H1 (cell line): Measurements from ENCODE around the gene KLHDC7B. TPM values are rescaled to one million over a fixed set of nuclear protein-coding genes. Genes with fewer than 3 reads are reported as not detected.

Experiments
- CTCF ChIA-PET: fragments of 300-600 bp; sonication (Branson Sonifier 250); formaldehyde crosslinking; loops from one replicate; lab custom pipeline; 2021; ENCODE audit not compliant: partially characterized antibody; lab: Charles Lee
- POLR2A ChIA-PET: fragments of 300-600 bp; sonication (Branson Sonifier 250); formaldehyde crosslinking; loops from one replicate; lab custom pipeline; 2021; ENCODE audit warnings: inconsistent platforms; ENCODE audit not compliant: partially characterized antibody; lab: Charles Lee
- DNase-seq, 2 experiments: peaks; one replicate each; pipeline versions ENCODE4 v3.0.0 to v3.0.0-alpha.2; 2010 to 2022; ENCODE audit warnings: low spot score in 2 of 2, low read depth in 1 of 2, mixed read lengths in 1 of 2
- FAIRE-seq: peaks from 2 replicates; lab custom pipeline; 2011; peaks lifted over from hg19 to GRCh38; lab: Jason Lieb, UNC
- H2AFZ ChIP-seq: 2 replicates; pipeline ENCODE4 v1.8.1; 2012; ENCODE audit warnings: low read length, inconsistent platforms
- H2AK5ac ChIP-seq: 2 replicates; pipeline ENCODE4 v1.6.1; 2013; ENCODE audit warnings: low read depth, low read length
- H2BK120ac ChIP-seq: replicated peaks from 2 replicates; pipeline ENCODE3; 2013; ENCODE audit warnings: low read depth, low read length, inconsistent platforms
- H2BK12ac ChIP-seq: 2 replicates; pipeline ENCODE4 v1.6.1; 2013; ENCODE audit warnings: low read depth, low read length
- H2BK15ac ChIP-seq: 2 replicates; pipeline ENCODE4 v1.6.1; 2013; ENCODE audit warnings: low read length
- H2BK20ac ChIP-seq: 2 replicates; pipeline ENCODE4 v1.6.1; 2013; ENCODE audit warnings: low read length
- H2BK5ac ChIP-seq: 2 replicates; pipeline ENCODE4 v1.6.1; 2013; ENCODE audit warnings: low read depth, low read length
- H3K14ac ChIP-seq: 2 replicates; pipeline ENCODE4 v1.6.1; 2013; ENCODE audit warnings: inconsistent platforms; ENCODE audit not compliant: insufficient read length
- H3K18ac ChIP-seq: 2 replicates; pipeline ENCODE4 v1.6.1; 2013; ENCODE audit warnings: low read length; ENCODE audit errors: extremely low read depth
- H3K23ac ChIP-seq: 2 replicates; pipeline ENCODE4 v1.6.1; 2013; ENCODE audit warnings: inconsistent platforms; ENCODE audit not compliant: insufficient read length
- H3K23me2 ChIP-seq: 2 replicates; pipeline ENCODE4 v1.6.1; 2013; ENCODE audit warnings: low read depth, low read length
- H3K27ac ChIP-seq: 2 replicates; pipeline ENCODE4 v1.6.1; 2011; ENCODE audit warnings: low read depth, low read length, inconsistent platforms
- H3K27me3 ChIP-seq, 4 experiments: replicated peaks in 1 of 4; 1 replicate in 1 of 4; 2 replicates in 3 of 4; pipeline versions ENCODE4 v1.6.1 to v1.8.1; 2011 to 2013; ENCODE audit warnings: low read length in 3 of 4, mild to moderate bottlenecking in 3 of 4, inconsistent platforms in 2 of 4, mixed read lengths in 2 of 4, moderate library complexity in 1 of 4; ENCODE audit not compliant: control insufficient read depth in 3 of 4, insufficient read depth in 3 of 4; ENCODE audit errors: extremely low read depth in 1 of 4
- H3K36me3 ChIP-seq, 4 experiments: 2 replicates each; pipeline versions ENCODE4 v1.6.1 to v1.8.1; 2011 to 2013; ENCODE audit warnings: mild to moderate bottlenecking in 4 of 4, low read length in 3 of 4, moderate library complexity in 2 of 4, control low read depth in 1 of 4, inconsistent platforms in 1 of 4; ENCODE audit not compliant: insufficient read depth in 4 of 4, control insufficient read depth in 2 of 4
- H3K4ac ChIP-seq: replicated peaks from 2 replicates; pipeline ENCODE3; 2013; ENCODE audit warnings: low read length, low read depth, mixed read lengths, inconsistent platforms; ENCODE audit not compliant: insufficient read length
- H3K4me1 ChIP-seq, 4 experiments: replicated peaks in 1 of 4; 1 replicate in 1 of 4; 2 replicates in 3 of 4; pipeline versions ENCODE4 v1.6.1 to v1.8.1; 2011 to 2013; ENCODE audit warnings: low read length in 3 of 4, inconsistent platforms in 2 of 4, mixed read lengths in 1 of 4; ENCODE audit not compliant: insufficient read depth in 4 of 4, control insufficient read depth in 3 of 4
- H3K4me2 ChIP-seq, 2 experiments: 2 replicates each; pipeline versions ENCODE4 v1.6.1 to v1.8.1; 2011 to 2013; ENCODE audit warnings: low read depth in 2 of 2, low read length in 2 of 2, control low read depth in 1 of 2, inconsistent platforms in 1 of 2, mild to moderate bottlenecking in 1 of 2; ENCODE audit not compliant: insufficient read depth in 1 of 2
- H3K4me3 ChIP-seq, 4 experiments: fragments of 200-600, 300-600 bp in 1 of 4; sonication (generic), shearing (Covaris generic), sonication (Bioruptor Twin) in 1 of 4; 2 replicates each; pipeline versions ENCODE4 v1.5.1 to v1.8.1; 2011 to 2016; ENCODE audit warnings: low read length in 4 of 4, low read depth in 3 of 4, control low read depth in 2 of 4, inconsistent platforms in 2 of 4, mild to moderate bottlenecking in 2 of 4, mixed read lengths in 1 of 4, moderate library complexity in 1 of 4; ENCODE audit not compliant: insufficient read depth in 2 of 4; ENCODE audit errors: extremely low read depth in 1 of 4
- H3K56ac ChIP-seq: replicated peaks from 2 replicates; pipeline ENCODE3; 2013; ENCODE audit warnings: low read depth, mild to moderate bottlenecking, mixed read lengths, low read length, inconsistent platforms; ENCODE audit not compliant: insufficient read length
- H3K79me1 ChIP-seq: 2 replicates; pipeline ENCODE4 v1.6.1; 2013; ENCODE audit warnings: low read depth, low read length, control low read depth
- H3K79me2 ChIP-seq, 2 experiments: 2 replicates each; pipeline versions ENCODE4 v1.6.1 to v1.8.1; 2012 to 2013; ENCODE audit warnings: low read length in 2 of 2, mild to moderate bottlenecking in 2 of 2, inconsistent platforms in 1 of 2; ENCODE audit not compliant: insufficient read depth in 2 of 2, control insufficient read depth in 1 of 2
- H3K9ac ChIP-seq, 4 experiments: replicated peaks in 1 of 4; 1 replicate in 1 of 4; 2 replicates in 3 of 4; pipeline versions ENCODE4 v1.6.1 to v1.8.1; 2011 to 2013; ENCODE audit warnings: low read depth in 3 of 4, low read length in 3 of 4, control low read depth in 2 of 4, mild to moderate bottlenecking in 2 of 4, moderate library complexity in 2 of 4, inconsistent platforms in 1 of 4; ENCODE audit errors: extremely low read depth in 1 of 4
- H3K9me3 ChIP-seq, 2 experiments: 2 replicates each; pipeline versions ENCODE4 v1.6.1 to v1.8.1; 2012 to 2013; ENCODE audit warnings: mild to moderate bottlenecking in 2 of 2, moderate library complexity in 2 of 2, control low read depth in 1 of 2, inconsistent platforms in 1 of 2, low read depth in 1 of 2, low read length in 1 of 2, mixed read lengths in 1 of 2; ENCODE audit not compliant: insufficient read depth in 2 of 2
- H4K20me1 ChIP-seq, 2 experiments: replicated peaks in 1 of 2; 2 replicates each; pipeline versions ENCODE3 to v1.8.1; 2011 to 2013; ENCODE audit warnings: inconsistent platforms in 2 of 2, low read length in 2 of 2, mild to moderate bottlenecking in 1 of 2; ENCODE audit not compliant: insufficient read depth in 2 of 2, control insufficient read depth in 1 of 2
- H4K5ac ChIP-seq: 2 replicates; pipeline ENCODE4 v1.6.1; 2013; ENCODE audit warnings: low read length, low read depth, mixed read lengths, inconsistent platforms; ENCODE audit not compliant: insufficient read length
- H4K8ac ChIP-seq: 2 replicates; pipeline ENCODE4 v1.8.0; 2013; ENCODE audit warnings: mild to moderate bottlenecking, moderate library complexity, low read length, inconsistent platforms; ENCODE audit not compliant: insufficient read depth; ENCODE audit errors: extremely low read depth
- H4K91ac ChIP-seq: replicated peaks from 2 replicates; pipeline ENCODE3; 2013; ENCODE audit warnings: low read length, mixed read lengths, inconsistent platforms; ENCODE audit not compliant: insufficient read length
- BACH1 ChIP-seq: IDR thresholded peaks from 2 replicates; pipeline ENCODE4 v1.6.1; 2012; ENCODE audit warnings: low read length, improper control_type of control experiment
- BCL11A ChIP-seq, 2 experiments: IDR thresholded peaks; one replicate each; pipeline ENCODE4 v1.6.1; 2011; ENCODE audit warnings: low read depth in 2 of 2, low read length in 2 of 2, mild to moderate bottlenecking in 2 of 2
- CREB1 ChIP-seq: IDR thresholded peaks from 2 replicates; pipeline ENCODE4 v1.6.1; 2012; ENCODE audit warnings: inconsistent platforms
- E2F6 ChIP-seq: IDR thresholded peaks from 2 replicates; pipeline ENCODE4 v1.6.1; 2012; ENCODE audit warnings: inconsistent platforms
- EZH2 ChIP-seq: fragments of 200-600 bp; sonication (generic); IDR thresholded peaks from 2 replicates; pipeline ENCODE4 v1.7.1; 2012; ENCODE audit warnings: low read depth, mild to moderate bottlenecking, moderate library complexity, low read length, inconsistent platforms; ENCODE audit not compliant: severe bottlenecking
- JUND ChIP-seq: IDR thresholded peaks from 2 replicates; pipeline ENCODE4 v1.6.1; 2011; ENCODE audit warnings: mild to moderate bottlenecking, improper control_type of control experiment, low read length
- MAX ChIP-seq: IDR thresholded peaks from 2 replicates; pipeline ENCODE4 v1.6.1; 2012; ENCODE audit warnings: inconsistent platforms
- RNF2 ChIP-seq: fragments of 200-900, 300-1000 bp; sonication (generic); IDR thresholded peaks from 2 replicates; pipeline ENCODE4 v1.7.1; 2016; ENCODE audit warnings: borderline replicate concordance, low read depth, mild to moderate bottlenecking, antibody characterized with exemption, low read length; ENCODE audit not compliant: poor library complexity, severe bottlenecking; ENCODE audit errors: missing control alignments
- WGBS, 2 experiments: shearing (Covaris generic) in 1 of 2; methylation state at CpG; one replicate each; pipeline versions ENCODE4 v1.1.6 to v1.1.7; 2013 to 2015; ENCODE audit warnings: low lambda C conversion rate in 2 of 2, mixed read lengths in 2 of 2, inconsistent platforms in 1 of 2, low coverage in 1 of 2, missing lambda C conversion rate in 1 of 2; ENCODE audit not compliant: insufficient replicate concordance in 2 of 2, insufficient coverage in 1 of 2, insufficient read length in 1 of 2; ENCODE audit errors: extremely low coverage in 1 of 2, missing lambda C conversion rate in 1 of 2; 5-methylcytosine and 5-hydroxymethylcytosine counted together
- polyA plus RNA-seq, 7 experiments: library from polyadenylated mRNA; depleted of rRNA in 3 of 7; stranded (reverse) in 5 of 7; unstranded in 2 of 7; fragments of >200 nt in 5 of 7; fragments of 200-250 nt in 2 of 7; gene quantifications; 1 replicate in 5 of 7; 2 replicates in 1 of 7; 4 replicates in 1 of 7; pipeline versions ENCODE4 v1.2.1 to v1.2.3, GENCODE V29; 2011 to 2013; ENCODE audit warnings: missing spikeins in 2 of 7, mixed read lengths in 2 of 7
- total RNA-seq: library from RNA; stranded (reverse); fragmentation: NEBNext Ultra II Directional; extraction: Animal tissue kit (Norgen Biotek cat#: 25700); gene quantifications from 2 replicates; pipeline ENCODE4 v1.2.1, GENCODE V29; 2021

The KLHDC7B gene
- total and polyA plus RNA-seq, 2 of the 8 experiments (the other 6 are each of a cell fraction or from before 2014, with no cell fraction given): not detected

DNA sequence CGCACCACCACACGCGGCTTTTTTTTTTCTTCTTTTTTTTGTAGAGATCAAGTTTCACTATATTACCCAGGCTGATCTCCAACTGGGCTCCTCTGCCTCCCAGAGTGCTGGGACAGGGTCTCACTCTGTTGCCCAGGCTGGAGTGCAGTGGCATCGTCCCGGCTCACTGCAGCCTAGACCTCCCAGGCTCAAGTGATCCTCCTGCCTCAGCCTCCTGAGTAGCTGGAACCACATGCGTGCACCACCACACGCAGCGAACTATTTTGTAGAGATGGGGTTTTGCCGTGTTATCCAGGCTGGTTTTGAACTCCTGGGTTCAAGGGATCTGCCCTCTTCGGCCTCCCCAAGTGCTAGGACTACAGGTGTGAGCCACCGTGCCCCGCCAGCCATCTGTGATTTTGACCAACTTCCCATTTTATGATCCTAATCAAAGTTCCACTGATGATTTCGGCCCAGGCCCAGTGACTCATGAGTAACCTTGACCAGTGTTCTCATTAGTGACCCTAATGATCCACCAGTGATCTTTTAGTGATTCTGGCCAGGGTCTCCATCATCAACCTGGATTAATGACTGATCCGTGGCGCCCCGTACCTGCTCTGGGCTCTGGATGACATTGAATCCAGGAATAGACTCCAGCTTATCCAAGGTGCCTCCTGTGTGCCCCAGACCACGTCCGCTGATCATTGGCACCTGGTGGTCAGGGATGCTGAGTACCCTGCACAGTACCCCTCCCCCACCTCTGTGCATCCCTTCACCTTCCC lies 17.6 kb upstream of the KLHDC7B start:
- Histone ChIP-seq H2BK20ac (no peak overlapping the region), H3K4me3 (no peak overlapping the region), H3K36me3 (peaks cover 0 to 9% (median 6%) of the 10 kb centered on the region in 4 experiments; a peak in 5 of 8 replicates), H3K9ac (no peak overlapping the region), H2BK5ac (no peak overlapping the region), H2BK12ac (no peak overlapping the region), H3K4me2 (no peak overlapping the region), H2BK120ac (no peak overlapping the region), H3K14ac (no peak overlapping the region), H3K23ac (no peak overlapping the region), H3K56ac (no peak overlapping the region), H3K79me1 (no peaks in the 10 kb centered on the region), H4K91ac (no peak overlapping the region), H4K8ac (no peak overlapping the region), H2BK15ac (no peak overlapping the region), H3K4ac (no peak overlapping the region), H2AFZ (no peak overlapping the region), H3K9me3 (no peaks in the 10 kb centered on the region), H3K27ac (no peak overlapping the region), H3K4me1 (peaks cover 0 to 26% (median 12%) of the 10 kb centered on the region in 4 experiments; a peak in 5 of 7 replicates), H4K20me1 (peaks cover 5 to 23% of the 10 kb centered on the region in 2 experiments), H3K79me2 (no peaks in the 10 kb centered on the region), H3K18ac (no peak overlapping the region), H3K27me3 (peaks cover 43 to 65% (median 57%) of the 10 kb centered on the region in 4 experiments), H2AK5ac (no peak overlapping the region), H3K23me2 (peaks cover 34% of the 10 kb centered on the region; the same call in 1 of the 2 replicates), H4K5ac (no peak overlapping the region)
- WGBS, 2 experiments: 87% methylated on average over 16 of the region's 18 CpGs; no CpG with 5 or more reads in 1 of the 2 experiments
- CTCF ChIA-PET: interaction anchor here (0.6 to 1.5 kb wide), 3 partner anchors 10 to 57 kb away, joined by 3 to 4 read pairs (median 4); no protein-coding TSS in a partner anchor
- FAIRE-seq (no peak), DNase-seq (no peak)
- POLR2A ChIA-PET: interaction anchor here (0.6 to 1.5 kb wide), 6 partner anchors 9 to 37 kb away, joined by 3 to 7 read pairs (median 3); partner anchors contain the start of genes LMF2 and NCAPH2
- TF ChIP-seq JUND: no peak
- TF ChIP-seq BACH1: no peak
- TF ChIP-seq EZH2: no peak
- TF ChIP-seq BCL11A (IDR thresholded peaks at IDR 0.05; ENCODE audit: low read depth in 2 of 2, low read length in 2 of 2): no peak
- no peak for TF ChIP-seq CREB1
- no peak for TF ChIP-seq RNF2
- no peak for TF ChIP-seq E2F6
- TF ChIP-seq MAX: no peak
